Endothelial cell of umbilical vein (primary cell): ENCODE results near the gene NCOA5. TPM values are rescaled to one million over a fixed set of nuclear protein-coding genes. Genes with fewer than 3 reads are reported as not detected.

Experiments
- BruUV-seq: library from RNA; stranded (reverse); fragments of 400-500 nt; replicated peaks from 2 replicates; lab custom pipeline; 2021; lab: Mats Ljungman, UMichigan
- CTCF ChIA-PET: fragments of 300-600, 350-600 bp; sonication (Branson Sonifier 250); formaldehyde crosslinking; loops from one replicate; lab custom pipeline; 2021; ENCODE audit warnings: antibody characterized with exemption, inconsistent platforms; lab: Charles Lee
- POLR2A ChIA-PET: fragments of 300-600, 350-600 bp; sonication (Branson Sonifier 250); formaldehyde crosslinking; loops from one replicate; lab custom pipeline; 2021; ENCODE audit warnings: antibody characterized with exemption, inconsistent platforms; lab: Charles Lee
- DNase-seq: peaks from one replicate; pipeline ENCODE4 v3.0.0-alpha.2; 2011; ENCODE audit warnings: low read depth, low spot score
- FAIRE-seq: peaks from 2 replicates; lab custom pipeline; 2011; peaks lifted over from hg19 to GRCh38; lab: Jason Lieb, UNC
- H2AFZ ChIP-seq: 2 replicates; pipeline ENCODE4 v1.6.0; 2012; ENCODE audit warnings: low read depth, low read length, control low read depth, inconsistent platforms
- H3K27ac ChIP-seq: 2 replicates; pipeline ENCODE4 v1.5.1; 2011; ENCODE audit warnings: low read depth, mild to moderate bottlenecking, control low read depth, low read length, moderate library complexity; ENCODE audit not compliant: insufficient read depth
- H3K27me3 ChIP-seq, 2 experiments: 2 replicates each; pipeline versions ENCODE4 v1.6.0 to v1.6.1; 2011; ENCODE audit warnings: low read length in 2 of 2, mixed read lengths in 1 of 2; ENCODE audit not compliant: control insufficient read depth in 2 of 2, insufficient read depth in 2 of 2
- H3K36me3 ChIP-seq, 2 experiments: 2 replicates in 1 of 2; 3 replicates in 1 of 2; pipeline ENCODE4 v1.5.1; 2011; ENCODE audit warnings: low read length in 2 of 2, mild to moderate bottlenecking in 1 of 2, moderate library complexity in 1 of 2; ENCODE audit not compliant: control insufficient read depth in 2 of 2, insufficient read depth in 2 of 2; ENCODE audit errors: extremely low read depth in 1 of 2
- H3K4me1 ChIP-seq: 3 replicates; pipeline ENCODE4 v1.5.1; 2011; ENCODE audit warnings: mild to moderate bottlenecking, low read length; ENCODE audit not compliant: control insufficient read depth, insufficient read depth; ENCODE audit errors: extremely low read depth
- H3K4me2 ChIP-seq: 2 replicates; pipeline ENCODE4 v1.6.1; 2011; ENCODE audit warnings: low read length, control low read depth, mixed read lengths; ENCODE audit not compliant: insufficient read depth
- H3K4me3 ChIP-seq, 3 experiments: fragments of 200-600 bp in 1 of 3; sonication (generic), shearing (Covaris generic) in 1 of 3; replicated peaks in 1 of 3; 2 replicates each; pipeline ENCODE4 v1.5.1; 2011 to 2016; ENCODE audit warnings: control low read depth in 3 of 3, low read length in 3 of 3, mild to moderate bottlenecking in 2 of 3, inconsistent platforms in 1 of 3, low read depth in 1 of 3, moderate library complexity in 1 of 3; ENCODE audit not compliant: insufficient read depth in 1 of 3
- H3K79me2 ChIP-seq: 2 replicates; pipeline ENCODE4 v1.6.0; 2012; ENCODE audit warnings: low read length, inconsistent platforms; ENCODE audit not compliant: control insufficient read depth, insufficient read depth
- H3K9ac ChIP-seq: replicated peaks from 2 replicates; pipeline ENCODE3; 2011; ENCODE audit warnings: low read length, control low read depth; ENCODE audit not compliant: insufficient read depth; ENCODE audit errors: extremely low read depth
- H3K9me1 ChIP-seq: replicated peaks from 3 replicates; pipeline ENCODE4 v1.6.0; 2011; ENCODE audit warnings: mild to moderate bottlenecking, low read length; ENCODE audit not compliant: control insufficient read depth, insufficient read depth; ENCODE audit errors: extremely low read depth
- H3K9me3 ChIP-seq: replicated peaks from 2 replicates; pipeline ENCODE4 v1.5.1; 2012; ENCODE audit warnings: low read length, inconsistent platforms; ENCODE audit not compliant: control insufficient read depth, insufficient read depth
- H4K20me1 ChIP-seq: replicated peaks from 2 replicates; pipeline ENCODE3; 2011; ENCODE audit warnings: mild to moderate bottlenecking, low read length; ENCODE audit not compliant: control insufficient read depth, insufficient read depth; ENCODE audit errors: extremely low read depth
- CTCF ChIP-seq, 2 donors: IDR thresholded peaks; 1 replicate in 1 of 2; 2 replicates in 1 of 2; pipeline ENCODE4 v1.5.1; 2011; ENCODE audit warnings: low read length in 2 of 2, mild to moderate bottlenecking in 2 of 2, moderate library complexity in 2 of 2, control low read depth in 1 of 2, inconsistent platforms in 1 of 2, low read depth in 1 of 2; ENCODE audit not compliant: insufficient read depth in 1 of 2; ENCODE audit errors: extremely low read depth in 1 of 2
- EZH2 ChIP-seq: IDR thresholded peaks from 2 replicates; pipeline ENCODE4 v1.6.1; 2012; ENCODE audit warnings: borderline replicate concordance, low read depth, mild to moderate bottlenecking, moderate library complexity, low read length, inconsistent platforms; ENCODE audit not compliant: severe bottlenecking
- FOS ChIP-seq: IDR thresholded peaks from 2 replicates; pipeline ENCODE4 v1.6.1; 2011; ENCODE audit warnings: mild to moderate bottlenecking, low read length, moderate library complexity, borderline replicate concordance; ENCODE audit not compliant: insufficient read depth
- GATA2 ChIP-seq: IDR thresholded peaks from 2 replicates; pipeline ENCODE4 v1.7.0; 2011; ENCODE audit warnings: low read depth, mild to moderate bottlenecking, moderate library complexity, mixed read lengths, low read length; ENCODE audit not compliant: insufficient read length, insufficient read depth
- JUN ChIP-seq: IDR thresholded peaks from 2 replicates; pipeline ENCODE4 v1.6.1; 2011; ENCODE audit warnings: borderline replicate concordance, low read depth; ENCODE audit not compliant: insufficient read length, insufficient read depth
- MAX ChIP-seq: IDR thresholded peaks from 2 replicates; pipeline ENCODE4 v1.6.1; 2011; ENCODE audit not compliant: insufficient read depth, insufficient read length
- MYC ChIP-seq: IDR thresholded peaks from one replicate; pipeline ENCODE4 v1.6.1; 2011; ENCODE audit warnings: mild to moderate bottlenecking, low read depth, low read length
- POLR2A ChIP-seq: IDR thresholded peaks from 2 replicates; pipeline ENCODE4 v1.6.1; 2012; ENCODE audit warnings: low read depth, mild to moderate bottlenecking, control low read depth, low read length
- POLR2AphosphoS5 ChIP-seq: IDR thresholded peaks from 2 replicates; pipeline ENCODE4 v1.6.1; 2012; ENCODE audit warnings: low read depth, mild to moderate bottlenecking, control low read depth, low read length, moderate library complexity; ENCODE audit not compliant: insufficient read depth
- dilution Hi-C: fragments of 300-500 bp; cut with MboI; formaldehyde crosslinking; loops from one replicate; pipeline ENCODE4 v1.15.0; 2019; ENCODE audit warnings: low sequenced_read_pairs; ENCODE audit not compliant: extremely low pct_ligation_motif_present
- intact Hi-C: fragments of 100-400 bp; cut with micrococcal nuclease; formaldehyde crosslinking; loops from one replicate; pipeline ENCODE4 v1.10.0; 2022
- polyA plus RNA-seq, 4 experiments: library from polyadenylated mRNA; depleted of rRNA in 3 of 4; stranded (reverse) in 3 of 4; unstranded in 1 of 4; fragments of >200 nt; gene quantifications; 2 replicates each; pipeline versions ENCODE4 v1.2.1 to v1.2.3, GENCODE V29; 2011 to 2012; ENCODE audit warnings: missing spikeins in 1 of 4
- total RNA-seq: library from RNA; stranded (reverse); gene quantifications from 2 replicates; pipeline ENCODE4 v1.2.3, GENCODE V29; 2021

The NCOA5 gene
- total and polyA plus RNA-seq, 2 donors (not counting 3 experiments of a cell fraction or from before 2014, with no cell fraction given) = 32.0 to 39.5 TPM

GRCh38 chr20:46108976-46109375, 19.2 kb upstream of the NCOA5 start:
- no peak for DNase-seq
- CTCF ChIA-PET = interaction anchor here (1.0 to 2.2 kb wide), 2 partner anchors 15 to 19 kb away, joined by 3 to 5 read pairs; no protein-coding TSS in a partner anchor
- no peak for FAIRE-seq

More at GRCh38 chr20:46108976-46109375, 19.2 kb upstream of the NCOA5 start:
- Histone ChIP-seq H3K27ac (no peak overlapping the region), H3K9me1 (no peaks in the 10 kb centered on the region), H3K9me3 (no peaks in the 10 kb centered on the region), H3K79me2 (no peaks in the 10 kb centered on the region), H2AFZ (no peak overlapping the region), H3K4me1 (no peaks in the 10 kb centered on the region), H3K36me3 (no peaks in the 10 kb centered on the region), H3K27me3 (peaks cover 24 to 36% of the 10 kb centered on the region in 2 experiments), H4K20me1 (no peaks in the 10 kb centered on the region), H3K4me3 (no peak overlapping the region), H3K9ac (no peak overlapping the region), H3K4me2 (no peak overlapping the region)
- intact Hi-C loops = no loop called here
- TF ChIP-seq POLR2AphosphoS5 (no peak), MYC (no peak), POLR2A (no peak), JUN (no peak), MAX (no peak), EZH2 (no peak), CTCF (IDR thresholded peaks at IDR 0.05; ENCODE audit: extremely low read depth in 1 of 2, insufficient read depth in 1 of 2, low read depth in 1 of 2, low read length in 2 of 2) (no peak), FOS (no peak), GATA2 (no peak)
- POLR2A ChIA-PET = no interaction called here
- dilution Hi-C loops = no loop called here
- no TSS peak for BruUV-seq
